ENCODE data around the gene APOA1. TPM values are rescaled to one million over a fixed set of nuclear protein-coding genes. Genes with fewer than 3 reads are reported as not detected.

Gene APOA1
- total and polyA plus RNA-seq, 2 donors (not counting 3 experiments of a cell fraction or from before 2014, with no cell fraction given) = not detected

GRCh38 chr11:116869610-116870009, 32.2 kb upstream of the APOA1 start:
- FAIRE-seq (no peak), DNase-seq (ENCODE audit: low read depth, low spot score) (no peak)
- H3K27ac ChIP-seq (ENCODE audit: insufficient read depth, low read depth, low read length) = no peak overlapping the region
- H3K36me3 ChIP-seq (ENCODE audit: control insufficient read depth in 2 of 2, extremely low read depth in 1 of 2, insufficient read depth in 2 of 2, low read length in 2 of 2) = peaks cover 6 to 11% of the 10 kb centered on the region in 2 experiments
- no peaks in the 10 kb centered on the region for H3K9me3 ChIP-seq (replicated peaks; ENCODE audit: control insufficient read depth, insufficient read depth, low read length)
- H3K4me2 ChIP-seq (ENCODE audit: insufficient read depth, low read length) = no peak overlapping the region
- dilution Hi-C loops (cut with MboI; ENCODE audit: extremely low pct_ligation_motif_present, low sequenced_read_pairs) (no loop called here), intact Hi-C loops (cut with micrococcal nuclease) (loop anchor here (5.0 kb wide), 1 partner anchor 77 kb away; the partner anchor contains the start of gene APOA5)
- no peaks in the 10 kb centered on the region for H3K79me2 ChIP-seq (ENCODE audit: control insufficient read depth, insufficient read depth, low read length)
- POLR2A ChIA-PET = no interaction called here
- CTCF ChIA-PET = interaction anchor here (1.2 kb wide), 1 partner anchor 78 kb away, joined by 3 read pairs; the partner anchor contains the start of gene APOA5
- no peak for TF ChIP-seq JUN (IDR thresholded peaks at IDR 0.05; ENCODE audit: borderline replicate concordance, insufficient read depth, insufficient read length, low read depth)
- no peak for TF ChIP-seq POLR2AphosphoS5 (IDR thresholded peaks at IDR 0.05; ENCODE audit: insufficient read depth, low read depth, low read length)
- no peak for TF ChIP-seq EZH2 (IDR thresholded peaks at IDR 0.05; ENCODE audit: borderline replicate concordance, low read depth, low read length, severe bottlenecking)
- TF ChIP-seq MYC (IDR thresholded peaks at IDR 0.05; ENCODE audit: low read depth, low read length) = no peak
- no peak for TF ChIP-seq FOS (IDR thresholded peaks at IDR 0.05; ENCODE audit: borderline replicate concordance, insufficient read depth, low read length)
- no peak for TF ChIP-seq MAX (IDR thresholded peaks at IDR 0.05; ENCODE audit: insufficient read depth, insufficient read length)
- TF ChIP-seq GATA2 (IDR thresholded peaks at IDR 0.05; ENCODE audit: insufficient read depth, insufficient read length, low read depth, low read length) = no peak
- TF ChIP-seq POLR2A (IDR thresholded peaks at IDR 0.05; ENCODE audit: low read depth, low read length) = no peak
- TF ChIP-seq CTCF (IDR thresholded peaks at IDR 0.05; ENCODE audit: extremely low read depth in 1 of 2, insufficient read depth in 1 of 2, low read depth in 1 of 2, low read length in 2 of 2) = no peak
- H3K9me1 ChIP-seq (replicated peaks; ENCODE audit: control insufficient read depth, extremely low read depth, insufficient read depth, low read length) = no peaks in the 10 kb centered on the region
- H3K9ac ChIP-seq (replicated peaks; ENCODE audit: extremely low read depth, insufficient read depth, low read length) = no peak overlapping the region
- no peak overlapping the region for H3K4me3 ChIP-seq (replicated peaks in 1 of 3; ENCODE audit: insufficient read depth in 1 of 3, low read depth in 1 of 3, low read length in 3 of 3)
- H2AFZ ChIP-seq (ENCODE audit: low read depth, low read length) = no peak overlapping the region
- H3K4me1 ChIP-seq (ENCODE audit: control insufficient read depth, extremely low read depth, insufficient read depth, low read length) = peaks cover 6% of the 10 kb centered on the region
- no TSS peak for BruUV-seq (replicated peaks)
- H4K20me1 ChIP-seq (replicated peaks; ENCODE audit: control insufficient read depth, extremely low read depth, insufficient read depth, low read length) = no peaks in the 10 kb centered on the region
- no peaks in the 10 kb centered on the region for H3K27me3 ChIP-seq (ENCODE audit: control insufficient read depth in 2 of 2, insufficient read depth in 2 of 2, low read length in 2 of 2)

Measured in endothelial cell of umbilical vein (primary cell).